ENCODE data around the gene WDR7.

WDR7 gene

GRCh38 chr18:56982766-56983165 is 331.6 kb downstream of the WDR7 start:
- no peak overlapping the region for H2AFZ ChIP-seq (ENCODE audit: low read depth)
- H3K79me2 ChIP-seq (ENCODE audit: insufficient read depth, low read depth), result no peaks in the 10 kb centered on the region
- TF ChIP-seq CTCF (conservative IDR thresholded peaks at IDR 0.05; ENCODE audit: low read depth, low read length), result no peak
- H4K20me1 ChIP-seq (ENCODE audit: insufficient read depth), result no peaks in the 10 kb centered on the region
- no peaks in the 10 kb centered on the region for H3K4me1 ChIP-seq (ENCODE audit: low read depth, poor library complexity, severe bottlenecking)
- H3K4me3 ChIP-seq (IDR thresholded peaks at IDR 0.05; ENCODE audit: insufficient read depth, low read depth, low read length), result no peak overlapping the region
- H3K36me3 ChIP-seq (ENCODE audit: insufficient read depth), result no peaks in the 10 kb centered on the region
- no peak overlapping the region for H3K9ac ChIP-seq
- H3K27ac ChIP-seq, result no peak overlapping the region
- H3K4me2 ChIP-seq, result no peak overlapping the region
- no peaks in the 10 kb centered on the region for H3K27me3 ChIP-seq (ENCODE audit: insufficient read depth, low read depth)

GRCh38 chr18:56983275-56983992 is 332.3 kb downstream of the WDR7 start:
- Histone ChIP-seq H4K20me1 (ENCODE audit: insufficient read depth) (no peaks in the 10 kb centered on the region), H3K4me2 (no peak overlapping the region), H3K4me3 (IDR thresholded peaks at IDR 0.05; ENCODE audit: insufficient read depth, low read depth, low read length) (no peak overlapping the region), H3K4me1 (ENCODE audit: low read depth, poor library complexity, severe bottlenecking) (no peaks in the 10 kb centered on the region), H3K79me2 (ENCODE audit: insufficient read depth, low read depth) (no peaks in the 10 kb centered on the region), H3K27ac (no peak overlapping the region), H2AFZ (ENCODE audit: low read depth) (no peak overlapping the region), H3K9ac (no peak overlapping the region), H3K36me3 (ENCODE audit: insufficient read depth) (no peaks in the 10 kb centered on the region), H3K27me3 (ENCODE audit: insufficient read depth, low read depth) (no peaks in the 10 kb centered on the region)
- TF ChIP-seq CTCF (conservative IDR thresholded peaks at IDR 0.05; ENCODE audit: low read depth, low read length), result no peak

GRCh38 chr18:56984731-56985130 is 333.6 kb downstream of the WDR7 start:
- H3K36me3 ChIP-seq (ENCODE audit: insufficient read depth), result no peaks in the 10 kb centered on the region
- no peak overlapping the region for H3K9ac ChIP-seq
- H3K27me3 ChIP-seq (ENCODE audit: insufficient read depth, low read depth), result no peaks in the 10 kb centered on the region
- no peak overlapping the region for H3K4me3 ChIP-seq (IDR thresholded peaks at IDR 0.05; ENCODE audit: insufficient read depth, low read depth, low read length)
- H2AFZ ChIP-seq (ENCODE audit: low read depth), result no peak overlapping the region
- no peak overlapping the region for H3K27ac ChIP-seq
- H3K4me2 ChIP-seq, result no peak overlapping the region
- H4K20me1 ChIP-seq (ENCODE audit: insufficient read depth), result no peaks in the 10 kb centered on the region
- TF ChIP-seq CTCF (conservative IDR thresholded peaks at IDR 0.05; ENCODE audit: low read depth, low read length), result no peak
- H3K4me1 ChIP-seq (ENCODE audit: low read depth, poor library complexity, severe bottlenecking), result no peaks in the 10 kb centered on the region
- H3K79me2 ChIP-seq (ENCODE audit: insufficient read depth, low read depth), result no peaks in the 10 kb centered on the region

GRCh38 chr18:56986829-56987228 is 335.7 kb downstream of the WDR7 start:
- Histone ChIP-seq H3K4me2 (no peak overlapping the region), H2AFZ (ENCODE audit: low read depth) (no peak overlapping the region), H3K79me2 (ENCODE audit: insufficient read depth, low read depth) (no peaks in the 10 kb centered on the region), H3K27me3 (ENCODE audit: insufficient read depth, low read depth) (no peaks in the 10 kb centered on the region), H3K9ac (no peak overlapping the region), H3K27ac (no peak overlapping the region), H3K4me3 (IDR thresholded peaks at IDR 0.05; ENCODE audit: insufficient read depth, low read depth, low read length) (no peak overlapping the region), H3K4me1 (ENCODE audit: low read depth, poor library complexity, severe bottlenecking) (no peaks in the 10 kb centered on the region), H3K36me3 (ENCODE audit: insufficient read depth) (no peaks in the 10 kb centered on the region), H4K20me1 (ENCODE audit: insufficient read depth) (no peaks in the 10 kb centered on the region)
- no peak for TF ChIP-seq CTCF (conservative IDR thresholded peaks at IDR 0.05; ENCODE audit: low read depth, low read length)
